Ovary (tissue), 10 donors: ENCODE measurements around the gene NHERF1. TPM values are rescaled to one million over a fixed set of nuclear protein-coding genes. Genes with fewer than 3 reads are reported as not detected.

Experiments used
- DNase-seq, 5 donors: peaks; one replicate each; pipeline ENCODE4 v3.0.0-alpha.2; 2019 to 2020
- H3K27ac ChIP-seq, 2 donors: fragments of 200-600 bp; one replicate each; pipeline versions ENCODE4 v1.5.1 to v1.8.0; 2019 to 2022
- H3K27me3 ChIP-seq: fragments of 200-600 bp; one replicate; pipeline ENCODE4 v1.8.0; 2022
- H3K36me3 ChIP-seq: fragments of 200-600 bp; sonication (generic); one replicate; pipeline ENCODE4 v1.5.1; 2019
- H3K4me1 ChIP-seq: one replicate; pipeline ENCODE4 v1.8.1; 2013; ENCODE audit warnings: mild to moderate bottlenecking, moderate library complexity; ENCODE audit not compliant: insufficient read depth
- H3K4me3 ChIP-seq: fragments of 200-600 bp; sonication (generic); one replicate; pipeline ENCODE4 v1.5.1; 2017
- H3K9me3 ChIP-seq, 2 donors: fragments of 200-600 bp in 1 of 2; sonication (generic) in 1 of 2; one replicate each; pipeline versions ENCODE4 v1.5.1 to v1.8.1; 2013 to 2019; ENCODE audit warnings: mild to moderate bottlenecking in 1 of 2, moderate library complexity in 1 of 2
- CTCF ChIP-seq, 3 donors: fragments of 450-650 bp in 2 of 3; fragments of 200-600 bp in 1 of 3; IDR thresholded peaks; one replicate each; pipeline versions ENCODE4 v1.5.1 to v1.8.0; 2016 to 2022; ENCODE audit warnings: antibody characterized with exemption in 3 of 3, mild to moderate bottlenecking in 1 of 3
- EP300 ChIP-seq: sonication (generic); formaldehyde crosslinking; IDR thresholded peaks from one replicate; pipeline ENCODE4 v1.6.1; 2017; ENCODE audit warnings: antibody characterized with exemption
- POLR2A ChIP-seq: fragments of 450-650 bp; IDR thresholded peaks from one replicate; pipeline ENCODE4 v1.6.1; 2017; ENCODE audit warnings: antibody characterized with exemption, mild to moderate bottlenecking, moderate library complexity
- WGBS, 3 donors: extraction: QIAGEN DNeasy Blood & Tissue Kit in 1 of 3; methylation state at CpG; one replicate each; pipeline versions ENCODE4 v1.1.5 to v1.1.7; 2013 to 2017; 5-methylcytosine and 5-hydroxymethylcytosine counted together
- intact Hi-C, 4 donors: fragments of 100-400 bp; cut with DNase I; formaldehyde crosslinking; loops; one replicate each; pipeline versions ENCODE4 v1.11.0 to v1.15.1; 2022 to 2023
- long read RNA-seq, 3 donors: library from polyadenylated mRNA in 2 of 3; unstranded in 2 of 3; transcript quantifications; one replicate each; pipeline ENCODE4 v2.0.0 and lab custom pipeline, GENCODE V29; 2021 to 2026
- polyA plus RNA-seq, 2 donors: library from polyadenylated mRNA; stranded (reverse); fragments of 200-250 nt in 1 of 2; fragments of 350-450 nt in 1 of 2; fragmentation: Illumina TruSeq in 1 of 2; extraction: RNeasy Lipid Tissue Mini Kit (QIAGEN cat#74804) in 1 of 2; gene quantifications; one replicate each; pipeline ENCODE4 v1.2.3, GENCODE V29; 2013 to 2014
- total RNA-seq, 7 donors: library from RNA; depleted of rRNA in 2 of 7; stranded (reverse); fragments of >200 nt in 2 of 7; fragmentation: NEBNext Ultra II Directional in 3 of 7; extraction: Animal tissue kit (Norgen Biotek cat#: 25700) in 3 of 7; gene quantifications; one replicate each; pipeline versions ENCODE4 v1.1.0 to v1.2.4, GENCODE V29; 2016 to 2023
- donor health status: DM: no; HTN: no; CAD: no; lungs with moderate emphysema.
- donor health status: DM: no; HTN: no; CAD: no.
- donor health status: Bipolar disorder and iron deficiency.
- donor health status: DM: yes; HTN: yes; CAD: no.
- donor health status: DM: no; HTN: no; CAD: no.
- donor health status: DM: yes; HTN: yes; CAD: no.

The NHERF1 gene
- total RNA-seq (100 to 1,000 TPM in 1 of 7 donors, 10 to 100 TPM in 6; 12.1 to 101 (median 21.7) TPM), polyA plus RNA-seq (10 to 100 TPM; 13.9 to 21.0 TPM)
- long read RNA-seq, donor 1, transcript SLC9A3R1-201 (6 exons, 1,969 nt): major isoform, 41 of 42 reads
- long read RNA-seq, donor 1, partial matches to known transcripts: 0 of 42 reads
- long read RNA-seq, donor 1, other reads (novel, unspliced or antisense): 1 of 42 reads
- long read RNA-seq, donor 2, transcript SLC9A3R1-201 (6 exons, 1,969 nt): major isoform, 19 of 21 reads
- long read RNA-seq, donor 2, partial matches to known transcripts: 0 of 21 reads
- long read RNA-seq, donor 2, other reads (novel, unspliced or antisense): 0 of 21 reads
- long read RNA-seq, donor 3, transcript SLC9A3R1-201 (6 exons, 1,969 nt): major isoform, 33 of 39 reads
- long read RNA-seq, donor 3, partial matches to known transcripts: 0 of 39 reads
- long read RNA-seq, donor 3, other reads (novel, unspliced or antisense): 5 of 39 reads

GRCh38 chr17:74748529-74749278, at the start of gene NHERF1:
Gene NHERF1 (plus strand): TSS chr17:74748628. CDS start chr17:74748847, 219 bp downstream.
- TF ChIP-seq CTCF (IDR thresholded peaks at IDR 0.05) (peak in 1 of 3 donors; percentile 23), EP300 (no peak), POLR2A (peak; percentile 92)
- intact Hi-C loops: loop anchor here in 3 of 4 donors (5.0 to 10.0 kb wide), 3 partner anchors 114 to 534 kb away; partner anchors contain the start of gene TTYH2 (in 1 of the 3)
- Histone ChIP-seq H3K27me3 (no peaks in the 10 kb centered on the region), H3K27ac (peak within 1 kb of the TSS in 1 of 2 donors; percentile 65), H3K9me3 (no peaks in the 10 kb centered on the region), H3K4me1 (peaks cover 10% of the 10 kb centered on the region), H3K4me3 (peak within 1 kb of the TSS; percentile 72), H3K36me3 (no peaks in the 10 kb centered on the region)
- DNase-seq: peak; percentile 91 to 96 (median 94)
- WGBS, 3 donors: 0 to 3% (median 1%) methylated on average over 16 to 90 of the region's 90 CpGs

GRCh38 chr17:74699236-74699635, 49.2 kb upstream of the NHERF1 start:
- H3K4me1 ChIP-seq: no peaks in the 10 kb centered on the region
- 71 to 75% (median 71%) methylated on average over 9 of the region's 9 CpGs for WGBS, 3 donors
- no peak overlapping the region for H3K27ac ChIP-seq
- H3K9me3 ChIP-seq: no peaks in the 10 kb centered on the region
- TF ChIP-seq CTCF (IDR thresholded peaks at IDR 0.05): no peak
- no peak for TF ChIP-seq EP300
- no peak for TF ChIP-seq POLR2A
- no peak overlapping the region for H3K4me3 ChIP-seq
- DNase-seq: no peak
- intact Hi-C loops: no loop called here
- H3K36me3 ChIP-seq: no peaks in the 10 kb centered on the region
- no peaks in the 10 kb centered on the region for H3K27me3 ChIP-seq

- TF ChIP-seq CTCF (IDR thresholded peaks at IDR 0.05): no peak
- no peak for TF ChIP-seq POLR2A
- no peak for TF ChIP-seq EP300
- 68 to 76% (median 68%) methylated on average over 9 of the region's 9 CpGs for WGBS, 3 donors
- no peaks in the 10 kb centered on the region for H3K36me3 ChIP-seq
- H3K9me3 ChIP-seq: no peaks in the 10 kb centered on the region
- H3K27me3 ChIP-seq: no peaks in the 10 kb centered on the region
- H3K27ac ChIP-seq: no peak overlapping the region
- intact Hi-C loops: no loop called here
- H3K4me3 ChIP-seq: no peak overlapping the region
- no peak for DNase-seq
- no peaks in the 10 kb centered on the region for H3K4me1 ChIP-seq
Measured at GRCh38 chr17:74702116-74702871, 46.1 kb upstream of the NHERF1 start.

- 59 to 71% (median 59%) methylated on average over 2 of the region's 2 CpGs for WGBS, 3 donors
- H3K36me3 ChIP-seq: no peaks in the 10 kb centered on the region
- no peak overlapping the region for H3K4me3 ChIP-seq
- no peak overlapping the region for H3K27ac ChIP-seq
- no peaks in the 10 kb centered on the region for H3K27me3 ChIP-seq
- DNase-seq: no peak
- H3K9me3 ChIP-seq: no peaks in the 10 kb centered on the region
- intact Hi-C loops: no loop called here
- TF ChIP-seq EP300 (no peak), CTCF (IDR thresholded peaks at IDR 0.05) (no peak), POLR2A (no peak)
- H3K4me1 ChIP-seq: no peaks in the 10 kb centered on the region
Measured at GRCh38 chr17:74703311-74703710, 45.1 kb upstream of the NHERF1 start.
